CD4-positive, alpha-beta T cell treated with Interleukin-21 for 1 hour (primary cell): ENCODE data around the gene MLXIPL.
"Not testable (repeated sequence)": the region's sequence is repeated elsewhere in the genome, so short reads cannot be mapped to it uniquely, and the experiment has no call there.

Experiments
- DNase-seq: peaks from one replicate; pipeline ENCODE4 v3.0.0-alpha.2; 2020

MLXIPL gene

GRCh38 chr7:73645643-73646174 lies 21.4 kb upstream of the MLXIPL start:
- no peak for DNase-seq

GRCh38 chr7:73644688-73645286 lies 20.5 kb upstream of the MLXIPL start:
- no peak for DNase-seq

GRCh38 chr7:73642834-73643233 lies 18.5 kb upstream of the MLXIPL start:
- DNase-seq = no peak

GRCh38 chr7:73638911-73639310 lies 14.6 kb upstream of the MLXIPL start:
- no peak for DNase-seq

GRCh38 chr7:73635428-73636200 lies 11.3 kb upstream of the MLXIPL start:
- no peak for DNase-seq

- DNase-seq = no peak
These were observed 9.5 kb upstream of the MLXIPL start for GRCh38 chr7:73633844-73634243.

GRCh38 chr7:73633323-73633722 lies 9.0 kb upstream of the MLXIPL start:
- DNase-seq = no peak

GRCh38 chr7:73631558-73631957 lies 7.2 kb upstream of the MLXIPL start:
- DNase-seq = no peak

GRCh38 chr7:73628504-73628903 lies 4.2 kb upstream of the MLXIPL start:
- DNase-seq = no peak

GRCh38 chr7:73626814-73627213 lies 2.5 kb upstream of the MLXIPL start:
- DNase-seq = no peak

- no peak for DNase-seq
These were observed 954 bp upstream of the MLXIPL start for GRCh38 chr7:73625276-73625675.

- no peak for DNase-seq
These were observed 313 bp upstream of the MLXIPL start for GRCh38 chr7:73624669-73625001.

GRCh38 chr7:73622909-73623797 lies 1.2 kb downstream of the MLXIPL start:
- no peak for DNase-seq

- DNase-seq = no peak
These were observed 1.8 kb downstream of the MLXIPL start for GRCh38 chr7:73622527-73622908.

GRCh38 chr7:73621168-73622063 lies 2.9 kb downstream of the MLXIPL start:
- DNase-seq = no peak

- DNase-seq = not testable (repeated sequence)
These were observed 4.9 kb downstream of the MLXIPL start for GRCh38 chr7:73619394-73619793.

- DNase-seq = no peak
These were observed 5.8 kb downstream of the MLXIPL start for GRCh38 chr7:73618538-73618937.

GRCh38 chr7:73617520-73617919 lies 6.8 kb downstream of the MLXIPL start:
- not testable (repeated sequence) for DNase-seq

- DNase-seq = no peak
These were observed 8.4 kb downstream of the MLXIPL start for GRCh38 chr7:73615886-73616285.

GRCh38 chr7:73614937-73615336 lies 9.4 kb downstream of the MLXIPL start:
- not testable (repeated sequence) for DNase-seq

GRCh38 chr7:73613954-73614735 lies 10.2 kb downstream of the MLXIPL start:
- DNase-seq = no peak
